Fibroblast of skin of left biceps (primary cell): ENCODE measurements around the gene TMEM271.
"Not testable (repeated sequence)": the region's sequence is repeated elsewhere in the genome, so short reads cannot be mapped to it uniquely, and the experiment has no call there.

Source experiments
- DNase-seq, 2 experiments: peaks; one replicate each; pipeline ENCODE4 v3.0.0-alpha.2; 2013; ENCODE audit warnings: low read depth in 2 of 2

Gene TMEM271

DNA sequence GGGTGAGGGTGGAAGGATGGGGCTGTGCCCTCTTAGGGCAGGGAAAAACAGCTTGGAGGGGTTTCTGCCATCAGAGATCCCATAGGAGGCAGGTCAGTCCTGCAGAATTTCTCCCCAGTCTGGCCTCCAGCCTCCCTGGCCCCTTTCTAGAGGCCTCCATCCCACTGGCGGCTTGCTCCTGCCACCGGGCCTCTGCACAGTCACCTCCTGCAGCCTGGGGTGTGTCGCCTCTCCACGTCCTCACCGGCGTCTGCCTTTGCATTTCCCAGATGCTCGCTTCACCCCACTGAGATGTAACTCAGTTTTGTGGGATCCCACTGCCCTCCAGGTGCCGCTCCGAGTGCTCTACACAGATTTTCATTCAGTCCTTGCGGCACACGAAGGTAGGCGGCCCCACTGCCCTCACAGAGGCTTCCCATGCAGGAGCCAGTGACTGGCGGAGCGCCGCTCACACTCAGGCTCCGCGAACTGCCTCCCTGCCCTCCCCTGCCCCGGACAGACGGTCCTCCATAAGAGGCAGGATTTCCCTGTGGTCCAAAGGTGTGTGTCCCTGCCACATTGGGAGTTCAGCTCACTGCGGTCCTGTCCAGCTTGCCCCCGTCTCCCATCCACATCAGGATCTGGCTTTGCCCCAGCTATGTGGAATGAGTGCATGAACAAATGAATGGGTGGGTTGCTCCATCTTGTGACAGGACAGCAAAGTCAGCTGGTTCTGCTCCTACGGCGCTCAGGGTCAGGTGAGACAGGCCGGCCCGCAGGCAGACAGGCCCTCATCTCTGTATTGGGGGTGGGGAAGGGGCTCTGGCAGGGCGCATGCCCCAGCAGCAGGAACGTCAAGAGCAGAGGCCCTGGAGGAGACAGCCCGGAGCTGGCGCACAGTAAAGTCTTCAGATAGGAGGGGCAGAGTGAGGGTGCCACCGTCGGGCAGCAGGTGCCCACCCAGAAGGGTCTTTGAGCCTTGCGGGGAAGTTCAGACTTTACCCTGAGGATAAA lies 2.7 kb upstream of the TMEM271 start:
- DNase-seq: no peak

DNA sequence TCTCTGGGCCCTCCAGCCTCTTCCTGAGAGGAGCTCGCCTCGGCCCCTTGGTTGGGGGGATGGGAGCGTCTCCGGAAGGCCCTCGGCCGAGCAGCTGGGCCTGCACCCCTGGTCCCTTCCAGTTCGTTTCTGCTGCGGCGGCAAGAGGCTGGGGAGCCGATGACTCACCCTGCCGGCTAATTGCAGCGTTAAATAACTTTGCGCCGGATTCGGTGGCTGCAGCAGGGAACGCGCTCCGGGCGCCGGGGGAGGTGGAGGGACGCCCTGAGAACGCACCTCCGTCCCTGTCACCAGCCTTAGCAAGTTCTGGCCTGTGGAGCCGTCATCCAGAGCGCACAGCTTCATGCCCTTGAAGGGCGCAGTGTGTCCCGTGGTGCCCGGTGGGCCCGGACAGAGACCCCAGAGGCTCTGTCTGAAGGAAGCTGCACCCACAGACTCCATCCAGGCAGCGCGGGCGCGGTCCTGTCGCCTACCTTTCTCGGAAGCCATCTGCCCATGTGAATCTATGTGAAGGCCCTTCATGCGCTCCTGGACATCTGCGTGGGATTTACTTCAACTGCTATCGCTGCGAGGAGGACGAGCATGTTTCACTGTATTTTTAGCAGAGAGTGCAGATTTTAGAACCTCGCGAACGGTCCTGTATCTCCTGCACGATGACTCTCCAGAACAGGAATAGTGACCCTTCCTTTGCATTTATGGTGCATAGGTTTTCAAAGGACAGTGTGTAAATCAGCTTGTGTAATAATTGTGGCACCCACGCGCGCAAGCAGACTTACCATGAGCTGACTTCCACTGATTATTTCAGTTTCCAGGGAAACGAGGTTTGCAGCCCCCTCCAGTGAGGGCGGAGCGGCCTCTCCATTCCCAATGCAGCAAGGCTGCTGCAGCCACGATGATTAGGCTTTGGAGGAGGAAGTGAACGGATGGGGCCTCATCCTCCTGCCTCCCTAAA lies 1.7 kb upstream of the TMEM271 start:
- DNase-seq: no peak

DNA sequence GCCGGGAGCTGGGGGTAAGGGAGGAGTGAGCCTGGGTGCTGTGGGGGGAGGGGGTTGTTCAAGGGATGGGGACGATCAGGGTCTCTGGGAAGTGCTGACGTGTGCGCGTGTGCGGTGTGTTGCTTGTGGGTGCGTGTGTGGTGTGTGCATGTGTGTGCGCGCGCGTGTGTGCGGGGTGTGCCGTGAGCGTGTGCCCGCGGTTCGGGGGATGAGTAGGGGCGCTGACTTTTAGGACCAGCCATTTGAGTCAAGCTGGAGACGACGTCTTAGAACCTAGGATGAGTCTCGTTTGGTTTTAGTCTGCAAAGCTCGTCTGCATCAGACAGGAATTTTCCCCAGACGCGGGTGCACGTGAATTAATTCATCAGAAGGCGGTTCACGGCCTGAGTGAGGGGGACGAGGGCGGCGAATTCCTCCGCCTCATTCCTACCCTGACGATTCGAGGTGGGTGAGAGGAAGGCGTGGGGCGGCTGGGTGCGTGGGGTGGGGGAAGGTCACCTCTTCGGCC lies 950 bp upstream of the TMEM271 start:
- no peak for DNase-seq

DNA sequence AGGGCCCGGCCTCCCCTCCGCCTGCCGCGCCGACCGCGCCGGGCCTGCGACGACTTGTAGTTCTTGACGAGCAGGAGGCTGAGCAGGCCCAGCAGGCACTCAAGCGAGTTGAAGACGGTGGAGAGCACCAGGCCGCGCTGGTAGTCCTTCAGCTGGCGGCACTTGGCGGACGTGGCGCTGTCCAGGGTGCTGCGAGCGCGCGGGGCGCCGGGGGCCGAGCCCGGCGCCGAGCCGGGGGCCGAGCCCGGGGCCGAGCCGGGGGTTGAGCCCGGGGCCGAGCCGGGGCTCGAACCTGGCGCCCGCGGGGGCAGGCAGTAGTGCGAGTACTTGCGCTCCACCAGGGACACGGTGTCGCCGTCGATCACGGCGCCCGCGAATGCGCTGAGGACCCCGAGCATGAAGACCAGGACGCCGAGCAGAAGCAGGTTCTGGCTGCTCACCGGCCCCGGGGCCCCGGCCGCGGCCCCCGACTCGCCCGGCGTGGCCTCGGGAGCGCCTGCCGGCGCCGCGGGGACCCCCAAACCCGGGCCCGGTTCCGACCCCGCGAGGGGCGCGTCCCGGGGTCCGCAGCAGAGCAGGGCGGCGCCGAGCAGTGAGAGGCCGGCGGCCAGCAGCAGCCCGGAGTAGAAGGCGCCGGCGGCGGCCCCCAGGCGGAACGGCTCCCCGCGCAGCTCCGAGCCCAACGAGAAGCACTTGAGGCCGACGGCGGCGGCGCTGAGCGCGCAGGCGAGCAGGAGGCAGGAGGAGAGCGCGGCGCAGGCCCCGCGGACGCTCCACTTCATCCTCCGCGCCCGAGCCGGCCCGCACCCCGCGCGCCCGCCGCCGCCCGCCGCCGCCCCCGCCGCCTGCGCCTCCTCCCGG lies 584 bp downstream of the TMEM271 start:
- peak in 1 of 2 experiments; percentile 10 for DNase-seq

DNA sequence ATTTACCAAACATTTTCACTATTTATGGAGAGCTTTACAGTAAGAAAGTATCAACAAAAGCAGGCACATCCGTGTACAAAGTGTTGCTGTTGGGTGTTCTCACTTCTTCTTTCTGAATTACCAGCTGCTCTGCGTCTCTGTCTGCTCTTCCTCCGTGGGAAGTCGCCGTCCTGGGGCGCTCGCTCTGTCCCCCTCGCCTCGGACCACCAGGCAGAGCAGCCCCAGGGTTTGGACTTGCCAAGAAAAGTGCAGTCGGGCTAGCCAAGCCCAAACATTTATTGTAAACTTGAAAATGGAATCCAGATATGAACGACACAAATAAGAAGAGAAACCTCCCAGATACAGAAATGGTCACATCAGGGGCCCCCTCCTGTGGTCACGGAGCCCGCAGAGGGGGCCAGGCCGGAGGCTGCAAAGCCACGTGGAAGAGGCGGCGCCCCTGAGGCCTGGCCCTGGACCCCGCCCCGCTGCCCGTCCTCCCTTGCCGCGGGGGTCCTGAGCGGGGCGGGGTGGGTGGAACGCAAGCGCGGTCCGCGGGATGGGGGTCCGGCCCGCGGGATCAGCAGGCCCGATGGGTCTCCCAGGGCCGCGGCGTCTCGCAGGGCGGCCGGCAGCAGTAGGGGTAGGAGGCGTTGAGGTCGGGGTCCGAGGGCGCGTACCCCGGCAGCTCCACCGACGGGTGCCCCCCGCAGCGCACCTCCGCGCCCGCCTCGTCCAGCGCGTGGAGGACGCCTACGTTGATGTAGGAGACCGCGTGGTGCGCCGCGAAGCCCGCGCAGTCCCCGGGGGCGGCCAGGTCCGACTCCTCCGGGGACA lies 1.5 kb downstream of the TMEM271 start:
- no peak for DNase-seq

DNA sequence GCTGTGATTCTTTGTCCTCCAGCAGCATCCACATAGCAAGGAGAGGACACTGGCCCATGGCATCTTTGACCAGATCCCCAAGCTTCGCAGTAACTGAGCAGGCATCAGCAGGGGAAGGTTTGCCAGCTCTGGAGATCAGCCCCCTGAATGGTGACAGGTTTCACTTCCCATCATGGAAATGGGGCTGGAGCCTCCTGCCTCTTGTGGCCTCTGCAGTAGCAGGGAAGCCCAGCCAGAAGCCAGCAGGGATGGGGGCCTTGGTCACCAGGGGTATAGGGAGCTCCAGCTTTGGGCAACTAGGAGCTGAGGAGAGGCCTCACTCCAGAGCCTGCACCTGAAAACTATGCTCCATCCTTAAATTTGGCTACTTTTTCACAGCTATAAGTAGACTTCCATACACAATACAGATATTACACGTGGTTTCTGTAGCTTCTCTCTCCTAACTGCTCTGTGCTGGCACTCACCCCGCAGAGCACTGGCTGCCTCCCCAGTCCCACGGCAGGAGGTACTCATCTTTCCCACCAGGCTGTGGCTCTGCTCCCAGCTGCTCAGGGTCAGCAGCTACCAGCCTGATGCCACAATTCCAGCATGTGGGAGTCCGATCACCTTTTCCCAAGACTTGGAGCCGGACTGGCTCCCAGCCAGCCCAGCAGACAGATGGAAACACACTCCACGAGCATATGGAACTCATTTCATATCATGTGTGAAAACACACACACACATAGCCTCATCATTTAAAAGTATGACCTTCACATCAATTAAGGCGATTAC lies 2.8 kb downstream of the TMEM271 start:
- DNase-seq: no peak

DNA sequence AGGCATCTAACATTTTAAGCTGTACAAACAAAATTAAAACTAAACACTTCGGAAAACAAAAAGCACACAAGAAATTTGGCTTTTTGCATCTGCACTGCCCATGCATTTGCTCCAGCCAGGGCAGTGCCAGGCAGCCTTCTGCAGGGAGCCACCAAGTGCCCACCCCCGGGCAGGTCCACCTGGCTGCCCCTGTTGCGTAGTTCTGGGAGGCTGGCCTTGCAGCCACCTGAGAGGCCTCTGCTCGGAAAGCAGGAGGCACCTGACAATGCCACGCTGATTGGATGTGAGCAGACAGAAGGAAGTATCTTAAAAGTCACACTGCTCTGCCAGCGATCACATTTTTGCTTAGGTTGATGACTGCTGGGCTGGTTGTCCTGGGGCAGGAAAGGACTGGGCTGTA lies 3.5 kb downstream of the TMEM271 start:
- DNase-seq: no peak

DNA sequence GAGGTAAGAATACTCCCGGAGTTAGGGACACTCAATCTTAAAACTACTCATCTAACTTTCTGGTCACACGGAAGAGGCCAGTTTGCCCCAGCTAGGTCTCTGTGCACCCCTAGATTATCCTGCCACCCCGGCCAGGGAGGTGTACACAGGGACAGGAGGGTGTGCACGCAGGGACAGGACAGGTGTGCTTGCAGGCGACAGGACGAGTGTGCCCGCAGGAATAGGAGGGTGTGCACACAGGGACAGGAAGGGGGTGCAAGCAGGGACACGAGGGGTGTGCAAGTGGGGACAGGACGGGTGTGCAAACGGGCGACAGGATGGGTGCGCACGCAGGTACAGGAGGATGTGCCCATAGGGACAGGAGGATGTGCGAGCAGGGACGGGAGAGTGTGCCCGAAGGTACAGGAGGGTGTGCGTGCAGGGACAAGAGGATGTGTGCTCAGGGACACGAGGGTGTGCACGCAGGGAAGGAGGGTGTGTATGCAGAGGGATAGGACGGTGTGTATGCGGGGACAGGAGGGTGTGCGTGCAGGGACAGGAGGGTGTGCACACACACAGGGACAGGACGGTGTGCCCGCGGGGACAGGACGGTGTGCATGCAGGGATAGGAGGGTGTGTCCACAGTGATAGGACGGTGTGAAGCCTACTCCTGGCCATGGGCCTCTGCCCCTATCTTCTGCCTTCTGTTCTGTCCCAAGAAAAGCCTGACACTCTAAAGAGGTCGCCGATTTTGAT lies 4.1 kb downstream of the TMEM271 start:
- DNase-seq: no peak

DNA sequence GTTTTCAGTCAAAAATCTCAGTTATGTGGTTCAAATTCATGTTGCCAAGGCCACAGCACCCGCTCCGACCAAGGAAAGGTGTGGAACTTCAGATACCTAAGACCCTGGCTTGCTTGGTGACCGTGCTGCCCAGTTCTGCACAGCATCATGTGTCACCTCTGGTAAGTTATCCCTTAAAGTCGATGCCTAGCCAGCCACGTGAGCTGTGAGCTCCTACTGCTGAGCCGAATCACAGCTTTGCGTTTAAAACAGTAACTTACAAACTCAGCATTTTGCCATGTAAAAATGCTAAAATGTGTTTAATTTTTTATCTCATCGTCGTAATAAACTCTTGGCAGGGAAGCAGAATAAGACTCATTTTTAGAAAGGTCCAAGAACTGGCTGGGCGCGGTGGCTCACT lies 5.3 kb downstream of the TMEM271 start:
- no peak for DNase-seq

DNA sequence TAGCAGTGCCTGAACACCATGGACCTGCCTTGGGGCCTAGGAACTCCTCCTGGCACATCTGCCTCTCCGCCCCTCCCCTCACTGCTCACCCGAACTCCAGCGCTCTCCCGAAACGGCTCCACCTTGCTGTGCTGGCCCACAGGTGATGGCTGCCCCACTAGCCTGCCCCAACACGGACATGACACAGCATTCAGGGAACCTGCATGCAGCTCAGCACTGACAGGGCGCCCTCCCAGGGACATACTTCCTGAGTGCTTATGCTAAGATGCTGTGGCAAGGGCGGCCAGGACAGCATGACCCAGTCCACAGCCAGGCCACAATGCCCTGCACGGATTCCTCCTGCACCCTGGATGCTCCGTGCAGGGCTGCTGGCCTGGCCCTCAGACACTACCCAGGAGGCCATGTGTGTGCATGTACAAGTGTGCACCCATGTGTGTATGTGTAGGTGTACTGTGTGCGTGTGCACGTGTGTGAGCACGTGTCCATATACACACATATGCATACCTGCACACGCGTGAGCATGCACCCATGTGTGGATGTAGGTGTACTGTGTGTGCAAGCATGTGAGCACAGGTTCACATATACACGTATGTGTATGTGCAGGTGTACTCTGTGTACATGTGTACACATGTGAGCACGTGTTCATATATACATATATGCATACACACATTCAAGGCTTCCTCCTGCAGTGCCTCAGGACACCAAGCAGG lies 6.0 kb downstream of the TMEM271 start:
- no peak for DNase-seq

DNA sequence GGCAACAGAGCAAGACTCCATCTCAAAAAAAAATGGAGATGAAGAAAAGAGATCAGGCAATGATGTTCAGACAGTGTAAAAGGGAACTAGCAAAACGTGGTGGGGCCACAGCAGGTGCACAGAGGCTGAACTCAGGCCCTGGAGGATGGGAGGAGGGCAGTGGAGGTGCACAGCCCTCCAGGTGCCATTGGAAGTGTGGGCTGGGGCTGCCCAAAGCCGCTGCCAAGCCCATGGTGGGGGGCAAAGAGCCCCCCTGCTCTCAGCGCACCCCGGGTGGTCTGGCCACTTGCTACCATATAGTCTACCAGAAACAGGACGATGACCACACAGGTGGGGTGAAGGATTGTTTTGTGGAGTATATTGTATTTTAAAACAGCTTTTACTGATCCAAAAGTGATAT lies 7.1 kb downstream of the TMEM271 start:
- no peak for DNase-seq

DNA sequence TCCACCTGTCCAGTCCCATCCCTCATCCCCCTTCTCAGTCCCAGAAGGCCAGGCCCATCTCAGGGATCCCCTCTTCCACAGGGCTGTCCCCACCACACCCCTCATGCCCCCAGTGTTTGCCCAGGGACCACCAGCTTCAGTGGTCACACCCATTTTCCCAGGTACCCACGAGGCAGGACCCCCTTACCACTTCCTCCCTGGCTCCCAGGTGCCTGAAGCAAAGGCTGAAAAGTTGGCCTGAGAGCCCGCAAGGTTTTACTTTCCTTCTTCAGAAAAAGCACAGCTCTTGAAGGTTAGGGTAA lies 7.8 kb downstream of the TMEM271 start:
- no peak for DNase-seq

DNA sequence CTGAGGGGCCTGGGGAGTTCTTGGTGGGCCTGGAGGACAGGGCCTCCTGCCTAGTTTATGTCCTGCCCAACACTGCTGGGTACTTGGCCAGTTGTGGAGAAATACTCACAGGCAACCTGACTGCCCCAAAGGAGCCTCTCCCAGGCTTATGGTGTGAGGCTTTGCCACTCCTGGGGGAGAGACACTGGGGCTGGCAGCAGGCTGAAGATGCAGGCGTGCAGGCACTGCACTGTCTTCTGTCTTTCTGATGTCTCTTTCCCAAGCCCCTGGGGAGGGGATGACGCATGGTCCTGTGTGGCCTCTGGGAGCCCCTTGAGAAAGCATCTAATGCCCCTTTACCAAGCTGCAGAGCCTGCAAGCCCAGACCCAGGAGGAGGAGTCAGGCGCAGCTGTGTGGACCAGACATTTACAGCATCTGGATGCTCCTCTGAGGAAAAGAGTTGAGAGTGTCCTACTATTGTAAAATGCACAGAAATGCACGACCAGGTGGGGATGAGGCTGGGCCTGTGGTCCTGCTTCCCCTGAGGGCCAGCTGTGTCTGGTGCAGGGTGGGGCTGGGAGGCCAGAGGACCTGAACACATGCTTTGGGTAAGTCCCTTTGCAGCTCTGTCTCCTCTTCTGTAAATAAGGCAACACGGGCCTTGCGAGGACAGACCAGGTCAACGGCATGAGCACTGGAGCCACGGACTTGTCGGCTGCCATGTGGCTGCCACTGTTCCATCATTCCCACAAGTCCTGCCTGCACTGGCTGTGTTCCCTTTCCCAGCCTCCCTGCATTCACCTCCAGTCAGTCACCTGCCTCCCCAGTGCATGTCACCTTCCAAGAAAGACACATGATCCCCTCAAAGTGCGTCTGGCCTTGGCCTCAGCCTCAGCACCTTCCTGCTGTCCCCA lies 8.4 kb downstream of the TMEM271 start:
- no peak for DNase-seq

DNA sequence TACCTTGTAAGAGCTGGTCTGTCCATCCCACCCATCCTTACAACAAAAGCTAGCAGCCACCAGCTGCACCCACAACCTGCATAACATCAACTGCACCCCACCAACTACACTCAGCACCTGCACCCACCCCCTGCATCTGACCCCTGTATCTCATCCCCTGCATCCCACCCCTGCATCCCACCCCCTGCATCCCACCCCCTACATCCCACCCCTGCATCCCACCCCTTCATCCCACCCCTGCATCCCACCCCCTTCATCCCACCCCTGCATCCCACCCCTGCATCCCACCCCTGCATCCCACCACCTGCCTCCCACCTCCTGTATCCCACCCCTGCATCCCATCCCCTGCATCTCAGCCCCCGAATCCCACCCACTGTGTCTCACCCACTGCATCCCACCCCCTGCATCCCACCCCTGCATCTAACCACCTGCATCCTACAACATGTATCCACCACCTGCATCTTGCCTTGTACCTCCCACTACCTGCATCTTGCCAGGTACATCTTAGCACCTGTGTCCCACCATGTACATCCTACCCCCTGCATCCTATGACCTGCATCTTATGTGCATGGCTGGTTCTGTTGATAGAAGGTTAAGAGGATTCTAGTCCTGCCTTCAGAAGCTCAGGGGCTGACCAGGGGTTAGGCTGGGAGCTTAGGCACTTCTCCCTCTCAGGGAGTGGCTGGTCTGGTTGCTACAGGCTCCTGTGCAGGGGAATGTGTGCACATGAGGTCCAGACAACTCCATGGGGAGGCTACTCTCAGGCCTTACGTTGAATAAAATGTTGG lies 9.4 kb downstream of the TMEM271 start:
- no peak for DNase-seq

DNA sequence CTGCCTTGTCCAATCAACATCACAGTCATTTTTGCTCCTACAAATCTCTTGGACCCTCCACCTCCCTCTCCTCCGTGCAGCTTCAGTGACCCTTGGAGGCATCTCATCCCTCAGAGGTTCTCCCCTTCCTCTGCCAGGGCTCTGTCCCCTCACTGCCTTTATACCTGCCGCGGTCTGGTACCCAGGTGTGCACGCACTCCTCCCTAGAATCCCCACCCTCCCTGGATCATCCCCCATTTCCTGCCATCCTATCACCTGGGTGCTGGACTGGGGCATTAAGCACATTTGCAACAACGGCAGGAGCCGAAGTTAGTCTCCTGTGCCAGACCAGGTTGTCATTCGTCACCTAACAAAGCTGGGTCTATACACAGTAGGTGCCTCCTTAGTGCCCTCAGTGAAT lies 10.1 kb downstream of the TMEM271 start:
- no peak for DNase-seq

DNA sequence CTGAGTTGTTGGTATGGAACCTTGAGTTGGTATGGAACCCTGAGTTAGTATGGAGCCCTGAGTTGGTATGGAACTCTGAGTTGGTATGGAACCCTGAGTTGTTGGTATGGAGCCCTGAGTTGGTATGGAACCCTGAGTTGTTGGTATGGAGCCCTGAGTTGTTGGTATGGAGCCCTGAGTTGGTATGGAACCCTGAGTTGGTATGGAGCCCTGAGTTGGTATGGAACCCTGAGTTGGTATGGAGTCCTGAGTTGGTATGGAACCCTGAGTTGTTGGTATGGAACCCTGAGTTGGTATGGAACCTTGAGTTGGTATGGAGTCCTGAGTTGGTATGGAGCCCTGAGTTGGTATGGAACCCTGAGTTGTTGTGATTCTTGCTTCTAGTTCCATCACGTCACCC lies 10.5 kb downstream of the TMEM271 start:
- not testable (repeated sequence) for DNase-seq

DNA sequence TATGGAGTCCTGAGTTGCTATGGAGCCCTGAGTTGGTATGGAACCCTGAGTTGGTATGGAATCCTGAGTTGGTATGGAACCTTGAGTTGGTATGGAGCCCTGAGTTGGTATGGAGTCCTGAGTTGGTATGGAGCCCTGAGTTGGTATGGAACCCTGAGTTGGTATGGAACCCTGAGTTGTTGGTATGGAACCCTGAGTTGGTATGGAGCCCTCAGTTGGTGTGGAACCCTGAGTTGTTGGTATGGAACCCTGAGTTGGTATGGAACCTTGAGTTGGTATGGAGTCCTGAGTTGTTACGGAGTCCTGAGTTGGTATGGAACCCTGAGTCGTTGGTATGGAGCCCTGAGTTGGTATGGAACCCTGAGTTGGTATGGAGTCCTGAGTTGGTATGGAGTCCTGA lies 13.6 kb downstream of the TMEM271 start:
- DNase-seq: not testable (repeated sequence)
